Calu3 (cell line): ENCODE measurements around the gene ZNF609. TPM values are rescaled to one million over a fixed set of nuclear protein-coding genes. Genes with fewer than 3 reads are reported as not detected.

Source experiments
- BruUV-seq: library from RNA; stranded (reverse); fragments of 400-500 nt; replicated peaks from 2 replicates; lab custom pipeline; 2021; lab: Mats Ljungman, UMichigan
- CTCF ChIA-PET: fragments of 300-600 bp; sonication (Branson Sonifier 250); formaldehyde crosslinking; loops from one replicate; lab custom pipeline; 2022; ENCODE audit warnings: antibody characterized with exemption; lab: Charles Lee
- DNase-seq: peaks from one replicate; pipeline ENCODE4 v3.0.0; 2022
- H3K27ac Mint-ChIP-seq: one replicate; pipeline ENCODE4 v1.8.0; 2022; ENCODE audit warnings: mixed read lengths; ENCODE audit not compliant: unreplicated experiment
- H3K27me3 Mint-ChIP-seq: one replicate; pipeline ENCODE4 v1.8.0; 2022; ENCODE audit warnings: mixed read lengths; ENCODE audit not compliant: unreplicated experiment
- H3K36me3 Mint-ChIP-seq: one replicate; pipeline ENCODE4 v1.8.0; 2022; ENCODE audit warnings: mild to moderate bottlenecking, moderate library complexity, mixed read lengths; ENCODE audit not compliant: insufficient read depth, unreplicated experiment
- H3K4me1 Mint-ChIP-seq: one replicate; pipeline ENCODE4 v1.8.0; 2022; ENCODE audit warnings: mild to moderate bottlenecking, low read depth, mixed read lengths; ENCODE audit not compliant: unreplicated experiment
- H3K4me3 Mint-ChIP-seq: one replicate; pipeline ENCODE4 v1.8.0; 2022; ENCODE audit warnings: mild to moderate bottlenecking, low read depth, moderate library complexity, mixed read lengths; ENCODE audit not compliant: unreplicated experiment
- H3K9me3 Mint-ChIP-seq: one replicate; pipeline ENCODE4 v1.8.0; 2022; ENCODE audit warnings: low read depth, mixed read lengths; ENCODE audit not compliant: unreplicated experiment
- CTCF ChIP-seq: fragments of 200-600 bp; IDR thresholded peaks from one replicate; pipeline ENCODE4 v1.8.0; 2022; ENCODE audit warnings: antibody characterized with exemption; ENCODE audit not compliant: unreplicated experiment
- intact Hi-C: fragments of 100-400 bp; cut with micrococcal nuclease; formaldehyde crosslinking; loops from one replicate; pipeline ENCODE4 v1.10.0; 2022; ENCODE audit not compliant: unreplicated experiment
- total RNA-seq: library from RNA; stranded (reverse); gene quantifications from 2 replicates; pipeline ENCODE4 v1.2.3, GENCODE V29; 2022

The ZNF609 gene
- total RNA-seq, 1 experiment from 2014 or later: 50.6 TPM

DNA sequence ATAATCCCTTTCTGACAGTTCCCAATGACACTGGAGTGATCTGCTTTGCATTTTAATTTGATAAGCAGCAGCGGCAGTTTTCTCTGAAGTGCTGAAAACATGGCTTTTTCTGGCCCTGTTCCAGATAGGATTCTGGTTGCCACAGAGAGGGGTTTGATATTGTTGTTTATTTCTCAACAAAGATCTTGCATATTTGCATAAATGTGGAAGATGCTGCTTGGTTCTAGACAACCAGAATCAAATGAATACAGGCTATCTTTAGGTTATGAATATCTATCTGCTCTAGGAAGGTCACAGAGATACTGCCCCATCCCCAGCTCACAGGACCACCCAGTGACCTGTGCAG lies 137.1 kb downstream of the ZNF609 start:
- DNase-seq: no peak
- Mint-ChIP-seq H3K9me3 (no peaks in the 10 kb centered on the region), H3K36me3 (peaks cover 6% of the 10 kb centered on the region), H3K27me3 (no peaks in the 10 kb centered on the region), H3K4me3 (no peak overlapping the region), H3K27ac (no peak overlapping the region), H3K4me1 (peaks cover 17% of the 10 kb centered on the region)
- BruUV-seq: no TSS peak
- TF ChIP-seq CTCF: no peak
- intact Hi-C loops: no loop called here
- CTCF ChIA-PET: interaction anchor here (0.9 kb wide), 2 partner anchors 21 to 46 kb away, joined by 3 read pairs; no protein-coding TSS in a partner anchor

DNA sequence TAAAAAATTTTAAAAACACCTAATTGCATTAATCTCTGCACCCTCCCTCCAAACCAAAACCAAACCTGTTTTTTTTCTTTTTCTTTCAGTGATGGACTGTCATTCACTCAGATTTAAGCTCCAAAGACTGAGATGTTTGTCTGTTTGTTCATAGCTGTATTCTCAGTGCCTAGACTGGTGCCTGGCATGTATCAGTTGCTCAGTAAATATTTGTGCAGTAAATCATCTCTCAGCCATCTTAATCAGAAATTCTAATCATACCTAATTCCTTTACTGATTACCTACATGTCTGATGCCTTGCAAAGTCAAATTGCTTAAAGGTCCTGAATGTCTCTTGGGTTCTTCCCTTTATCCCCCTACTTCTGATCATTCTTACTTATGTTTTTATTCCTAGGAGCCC lies 138.8 kb downstream of the ZNF609 start:
- Mint-ChIP-seq H3K36me3 (no peaks in the 10 kb centered on the region), H3K27me3 (no peaks in the 10 kb centered on the region), H3K9me3 (no peaks in the 10 kb centered on the region), H3K4me3 (no peak overlapping the region), H3K27ac (no peak overlapping the region), H3K4me1 (peaks cover 17% of the 10 kb centered on the region)
- no TSS peak for BruUV-seq
- no peak for TF ChIP-seq CTCF
- DNase-seq: no peak
- intact Hi-C loops: no loop called here
- CTCF ChIA-PET: interaction anchor here (0.7 kb wide), 1 partner anchor 98 kb away, joined by 3 read pairs; no protein-coding TSS in a partner anchor

- Mint-ChIP-seq H3K36me3 (no peaks in the 10 kb centered on the region), H3K4me1 (peaks cover 17% of the 10 kb centered on the region), H3K4me3 (no peak overlapping the region), H3K9me3 (no peaks in the 10 kb centered on the region), H3K27me3 (no peaks in the 10 kb centered on the region), H3K27ac (no peak overlapping the region)
- CTCF ChIA-PET: interaction anchor here (0.7 kb wide), 1 partner anchor 99 kb away, joined by 3 read pairs; no protein-coding TSS in a partner anchor
- BruUV-seq: no TSS peak
- no peak for DNase-seq
- no peak for TF ChIP-seq CTCF
- intact Hi-C loops: no loop called here
These were observed 139.3 kb downstream of the ZNF609 start for GRCh38 chr15:64599716-64600115.

DNA sequence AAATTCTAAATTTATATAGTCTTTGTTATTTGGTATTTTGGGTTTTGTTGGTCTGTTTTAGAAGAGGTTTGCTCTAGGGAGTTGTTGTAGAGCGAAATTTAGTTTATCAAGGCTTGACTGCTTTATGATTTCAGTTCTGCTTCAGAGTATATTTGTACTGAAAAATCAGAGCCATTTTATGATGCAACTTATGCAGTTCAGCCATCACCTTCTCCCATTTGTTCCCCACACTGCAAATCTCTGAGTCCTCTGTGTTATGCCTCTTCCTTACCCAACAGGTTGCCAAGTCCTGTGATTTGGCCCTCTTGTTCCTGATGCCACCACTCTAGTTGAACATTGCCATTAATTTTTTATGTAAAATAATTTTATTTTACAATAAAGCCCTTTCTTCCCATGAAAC lies 140.4 kb downstream of the ZNF609 start:
- Mint-ChIP-seq H3K9me3 (no peaks in the 10 kb centered on the region), H3K36me3 (no peaks in the 10 kb centered on the region), H3K4me1 (peaks cover 17% of the 10 kb centered on the region), H3K27ac (no peak overlapping the region), H3K27me3 (no peaks in the 10 kb centered on the region), H3K4me3 (no peak overlapping the region)
- no peak for TF ChIP-seq CTCF
- no peak for DNase-seq
- CTCF ChIA-PET: interaction anchor here (0.7 kb wide), 1 partner anchor 71 kb away, joined by 4 read pairs; no protein-coding TSS in a partner anchor
- intact Hi-C loops: no loop called here
- BruUV-seq: no TSS peak
